ENCODE measurements around the gene TNS1.

The TNS1 gene

GRCh38 chr2:217998926-217999594 lies 3.7 kb downstream of the TNS1 start:
- H2AFZ ChIP-seq = no peak overlapping the region
- no peak overlapping the region for H3K27ac ChIP-seq
- TF ChIP-seq, protein P1, sequence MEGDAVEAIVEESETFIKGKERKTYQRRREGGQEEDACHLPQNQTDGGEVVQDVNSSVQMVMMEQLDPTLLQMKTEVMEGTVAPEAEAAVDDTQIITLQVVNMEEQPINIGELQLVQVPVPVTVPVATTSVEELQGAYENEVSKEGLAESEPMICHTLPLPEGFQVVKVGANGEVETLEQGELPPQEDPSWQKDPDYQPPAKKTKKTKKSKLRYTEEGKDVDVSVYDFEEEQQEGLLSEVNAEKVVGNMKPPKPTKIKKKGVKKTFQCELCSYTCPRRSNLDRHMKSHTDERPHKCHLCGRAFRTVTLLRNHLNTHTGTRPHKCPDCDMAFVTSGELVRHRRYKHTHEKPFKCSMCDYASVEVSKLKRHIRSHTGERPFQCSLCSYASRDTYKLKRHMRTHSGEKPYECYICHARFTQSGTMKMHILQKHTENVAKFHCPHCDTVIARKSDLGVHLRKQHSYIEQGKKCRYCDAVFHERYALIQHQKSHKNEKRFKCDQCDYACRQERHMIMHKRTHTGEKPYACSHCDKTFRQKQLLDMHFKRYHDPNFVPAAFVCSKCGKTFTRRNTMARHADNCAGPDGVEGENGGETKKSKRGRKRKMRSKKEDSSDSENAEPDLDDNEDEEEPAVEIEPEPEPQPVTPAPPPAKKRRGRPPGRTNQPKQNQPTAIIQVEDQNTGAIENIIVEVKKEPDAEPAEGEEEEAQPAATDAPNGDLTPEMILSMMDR (IDR thresholded peaks at IDR 0.05) = no peak
- no peak overlapping the region for H3K4me3 ChIP-seq (ENCODE audit: low read depth, low read length)
- no peaks in the 10 kb centered on the region for H3K9me3 ChIP-seq (ENCODE audit: control insufficient read depth, low read length)
- no peaks in the 10 kb centered on the region for H3K4me1 ChIP-seq
- H3K27me3 ChIP-seq (ENCODE audit: control insufficient read depth, insufficient read depth, low read length) = peaks cover 5% of the 10 kb centered on the region
- H3K9ac ChIP-seq = no peak overlapping the region
- no peaks in the 10 kb centered on the region for H3K79me2 ChIP-seq
- H3K36me3 ChIP-seq (ENCODE audit: control insufficient read depth, insufficient read depth, low read length) = no peaks in the 10 kb centered on the region
- H3K4me2 ChIP-seq (ENCODE audit: low read length) = no peak overlapping the region

DNA sequence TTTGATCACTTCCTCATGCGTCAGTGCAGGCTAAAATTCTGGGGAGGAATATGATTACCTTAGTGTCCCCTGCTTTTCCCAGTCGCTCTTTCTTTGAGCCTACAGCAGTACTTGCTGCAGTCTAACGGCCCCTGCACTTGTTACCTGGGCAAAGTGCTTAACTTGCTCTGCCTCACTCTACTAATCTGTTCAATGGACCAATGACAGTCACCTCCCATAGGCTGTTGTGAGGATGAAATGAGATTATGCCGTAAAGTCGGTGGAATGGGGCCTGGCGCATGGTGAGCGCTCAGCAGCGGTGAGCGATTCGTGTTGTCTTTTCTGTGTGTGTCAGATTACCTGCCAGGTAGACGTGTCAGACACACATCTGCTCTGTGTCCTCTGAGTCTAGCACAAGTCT lies 5.3 kb downstream of the TNS1 start:
- no peak overlapping the region for H2AFZ ChIP-seq
- H3K4me3 ChIP-seq (ENCODE audit: low read depth, low read length) = no peak overlapping the region
- H3K9me3 ChIP-seq (ENCODE audit: control insufficient read depth, low read length) = no peaks in the 10 kb centered on the region
- TF ChIP-seq, protein P1 (IDR thresholded peaks at IDR 0.05) = no peak
- no peak overlapping the region for H3K4me2 ChIP-seq (ENCODE audit: low read length)
- no peaks in the 10 kb centered on the region for H3K4me1 ChIP-seq
- H3K9ac ChIP-seq = no peak overlapping the region
- peaks cover 5% of the 10 kb centered on the region for H3K27me3 ChIP-seq (ENCODE audit: control insufficient read depth, insufficient read depth, low read length)
- no peaks in the 10 kb centered on the region for H3K36me3 ChIP-seq (ENCODE audit: control insufficient read depth, insufficient read depth, low read length)
- H3K27ac ChIP-seq = no peak overlapping the region
- no peaks in the 10 kb centered on the region for H3K79me2 ChIP-seq

- TF ChIP-seq, protein P1 (IDR thresholded peaks at IDR 0.05) = no peak
- no peak overlapping the region for H3K4me3 ChIP-seq (ENCODE audit: low read depth, low read length)
Observed at GRCh38 chr2:217996361-217996760, 6.4 kb downstream of the TNS1 start.

GRCh38 chr2:217995731-217996231 lies 7.0 kb downstream of the TNS1 start:
- no peaks in the 10 kb centered on the region for H3K36me3 ChIP-seq (ENCODE audit: control insufficient read depth, insufficient read depth, low read length)
- H3K27ac ChIP-seq = no peak overlapping the region
- H3K4me1 ChIP-seq = no peaks in the 10 kb centered on the region
- no peaks in the 10 kb centered on the region for H3K9me3 ChIP-seq (ENCODE audit: control insufficient read depth, low read length)
- TF ChIP-seq, protein P1 (IDR thresholded peaks at IDR 0.05) = no peak
- no peak overlapping the region for H3K4me3 ChIP-seq (ENCODE audit: low read depth, low read length)
- no peak overlapping the region for H3K9ac ChIP-seq
- no peak overlapping the region for H3K4me2 ChIP-seq (ENCODE audit: low read length)
- H3K79me2 ChIP-seq = no peaks in the 10 kb centered on the region
- no peak overlapping the region for H2AFZ ChIP-seq
- H3K27me3 ChIP-seq (ENCODE audit: control insufficient read depth, insufficient read depth, low read length) = peaks cover 5% of the 10 kb centered on the region

More at GRCh38 chr2:217996361-217996760, 6.4 kb downstream of the TNS1 start:
- peaks cover 5% of the 10 kb centered on the region for H3K27me3 ChIP-seq (ENCODE audit: control insufficient read depth, insufficient read depth, low read length)
- H3K9me3 ChIP-seq (ENCODE audit: control insufficient read depth, low read length) = no peaks in the 10 kb centered on the region
- H3K4me1 ChIP-seq = no peaks in the 10 kb centered on the region
- no peak overlapping the region for H3K9ac ChIP-seq
- H3K27ac ChIP-seq = no peak overlapping the region
- H3K36me3 ChIP-seq (ENCODE audit: control insufficient read depth, insufficient read depth, low read length) = no peaks in the 10 kb centered on the region
- no peaks in the 10 kb centered on the region for H3K79me2 ChIP-seq
- H2AFZ ChIP-seq = no peak overlapping the region
- H3K4me2 ChIP-seq (ENCODE audit: low read length) = no peak overlapping the region

DNA sequence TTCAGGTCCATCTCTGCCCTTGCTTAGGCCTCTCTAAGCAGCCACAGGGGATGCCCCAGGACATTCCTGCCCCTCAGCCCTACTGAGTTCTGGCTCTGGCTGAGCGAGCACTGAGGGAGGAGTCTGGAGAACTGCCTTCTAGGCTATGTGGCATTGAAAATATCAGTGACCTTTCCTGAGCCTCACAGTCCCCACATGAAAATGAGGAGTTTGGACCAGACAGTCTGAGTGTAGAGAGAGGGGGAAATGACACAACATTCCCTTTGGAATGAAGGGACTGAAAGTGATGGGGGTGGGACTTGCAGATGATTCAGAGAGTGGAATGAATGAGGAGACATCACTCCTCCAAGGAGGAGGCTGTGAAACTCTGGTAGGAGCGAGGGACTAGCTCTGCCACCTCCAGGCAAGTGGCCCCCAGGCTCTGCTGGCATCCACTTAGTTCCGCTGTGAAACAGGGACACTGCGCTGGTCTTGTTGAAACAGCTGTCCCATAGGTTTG lies 8.0 kb downstream of the TNS1 start:
- no peak overlapping the region for H3K9ac ChIP-seq
- no peak overlapping the region for H3K4me3 ChIP-seq (ENCODE audit: low read depth, low read length)

More for the DNA sequence above, 8.0 kb downstream of the TNS1 start:
- H2AFZ ChIP-seq = no peak overlapping the region
- peaks cover 5% of the 10 kb centered on the region for H3K27me3 ChIP-seq (ENCODE audit: control insufficient read depth, insufficient read depth, low read length)
- H3K27ac ChIP-seq = no peak overlapping the region
- no peaks in the 10 kb centered on the region for H3K4me1 ChIP-seq
- no peaks in the 10 kb centered on the region for H3K36me3 ChIP-seq (ENCODE audit: control insufficient read depth, insufficient read depth, low read length)
- TF ChIP-seq, protein P1 (IDR thresholded peaks at IDR 0.05) = no peak
- H3K4me2 ChIP-seq (ENCODE audit: low read length) = no peak overlapping the region
- H3K79me2 ChIP-seq = no peaks in the 10 kb centered on the region
- no peaks in the 10 kb centered on the region for H3K9me3 ChIP-seq (ENCODE audit: control insufficient read depth, low read length)
